Astrocyte of the spinal cord (primary cell): ENCODE measurements around the gene CACNA1I.

Experiments used
- DNase-seq: peaks from one replicate; pipeline ENCODE4 v3.0.0; 2011; ENCODE audit warnings: low read depth, low spot score
- H3K4me3 ChIP-seq: 2 replicates; pipeline ENCODE4 v1.5.1; 2011; ENCODE audit warnings: low read depth, mild to moderate bottlenecking, low read length, moderate library complexity
- in situ Hi-C: cut with HindIII; loops from 2 replicates; pipeline ENCODE4 v1.10.0; 2017; ENCODE audit warnings: low sequenced_read_pairs
- TF ChIP-seq, protein P1 (sequence below): IDR thresholded peaks from 2 replicates; pipeline ENCODE4 v1.5.1; 2012; ENCODE audit warnings: low read depth, mild to moderate bottlenecking, low read length, inconsistent platforms

The CACNA1I gene

GRCh38 chr22:39712751-39713525 is 142.4 kb downstream of the CACNA1I start:
- TF ChIP-seq, protein P1, sequence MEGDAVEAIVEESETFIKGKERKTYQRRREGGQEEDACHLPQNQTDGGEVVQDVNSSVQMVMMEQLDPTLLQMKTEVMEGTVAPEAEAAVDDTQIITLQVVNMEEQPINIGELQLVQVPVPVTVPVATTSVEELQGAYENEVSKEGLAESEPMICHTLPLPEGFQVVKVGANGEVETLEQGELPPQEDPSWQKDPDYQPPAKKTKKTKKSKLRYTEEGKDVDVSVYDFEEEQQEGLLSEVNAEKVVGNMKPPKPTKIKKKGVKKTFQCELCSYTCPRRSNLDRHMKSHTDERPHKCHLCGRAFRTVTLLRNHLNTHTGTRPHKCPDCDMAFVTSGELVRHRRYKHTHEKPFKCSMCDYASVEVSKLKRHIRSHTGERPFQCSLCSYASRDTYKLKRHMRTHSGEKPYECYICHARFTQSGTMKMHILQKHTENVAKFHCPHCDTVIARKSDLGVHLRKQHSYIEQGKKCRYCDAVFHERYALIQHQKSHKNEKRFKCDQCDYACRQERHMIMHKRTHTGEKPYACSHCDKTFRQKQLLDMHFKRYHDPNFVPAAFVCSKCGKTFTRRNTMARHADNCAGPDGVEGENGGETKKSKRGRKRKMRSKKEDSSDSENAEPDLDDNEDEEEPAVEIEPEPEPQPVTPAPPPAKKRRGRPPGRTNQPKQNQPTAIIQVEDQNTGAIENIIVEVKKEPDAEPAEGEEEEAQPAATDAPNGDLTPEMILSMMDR: no peak
- in situ Hi-C loops: no loop called here
- no peak overlapping the region for H3K4me3 ChIP-seq
- no peak for DNase-seq

GRCh38 chr22:39713799-39714290 is 143.3 kb downstream of the CACNA1I start:
- DNase-seq: no peak
- TF ChIP-seq, protein P1: no peak
- H3K4me3 ChIP-seq: no peak overlapping the region
- in situ Hi-C loops: no loop called here

DNA sequence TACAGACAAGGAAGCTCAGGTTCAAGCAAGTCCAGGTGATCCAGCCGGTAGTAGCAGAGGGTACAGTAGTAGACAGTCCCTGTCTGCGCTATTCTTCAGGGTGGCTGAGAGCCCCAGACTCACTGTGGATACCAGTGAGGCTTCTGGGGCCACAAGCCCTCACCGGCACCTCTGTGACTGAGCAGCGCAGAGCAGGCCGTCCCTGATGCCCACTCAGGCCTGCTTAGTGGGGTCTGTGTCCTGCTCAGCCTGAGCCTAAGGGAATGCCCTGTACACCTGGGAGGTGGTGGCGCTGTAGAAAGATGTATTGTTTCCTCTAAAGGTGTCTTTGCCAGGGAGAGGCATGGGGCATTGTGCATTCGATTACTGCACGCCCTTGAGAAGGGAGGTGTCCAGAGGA is 143.8 kb downstream of the CACNA1I start:
- in situ Hi-C loops: no loop called here
- DNase-seq: no peak
- H3K4me3 ChIP-seq: no peak overlapping the region

GRCh38 chr22:39715778-39716495 is 145.4 kb downstream of the CACNA1I start:
- DNase-seq: no peak
- TF ChIP-seq, protein P1: no peak
- H3K4me3 ChIP-seq: no peak overlapping the region
- in situ Hi-C loops: no loop called here

More for the DNA sequence above, 143.8 kb downstream of the CACNA1I start:
- TF ChIP-seq, protein P1: no peak

- TF ChIP-seq, protein P1: no peak
- in situ Hi-C loops: no loop called here
- no peak for DNase-seq
- no peak overlapping the region for H3K4me3 ChIP-seq
Observed at GRCh38 chr22:39716534-39716933, 146.0 kb downstream of the CACNA1I start.

DNA sequence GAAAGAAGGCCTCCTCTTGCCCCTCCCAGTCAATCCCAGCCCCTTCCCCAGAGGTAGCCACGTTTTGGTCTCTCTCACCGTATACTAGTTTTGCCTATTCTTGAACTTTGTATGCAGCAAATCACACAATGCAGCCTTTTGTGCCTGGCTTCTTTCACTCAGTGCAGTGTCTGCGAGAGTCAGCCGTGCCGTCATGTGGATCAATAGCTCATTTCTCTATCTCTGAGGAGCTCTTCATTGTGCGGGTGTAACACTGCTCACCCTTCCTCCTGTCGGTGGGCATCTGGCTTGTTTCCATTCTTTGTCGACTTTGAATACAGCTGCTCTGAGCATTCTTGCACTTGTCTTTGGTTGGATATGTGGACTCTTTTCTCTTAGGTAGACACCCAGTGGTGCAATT is 146.5 kb downstream of the CACNA1I start:
- TF ChIP-seq, protein P1: no peak
- in situ Hi-C loops: no loop called here
- no peak overlapping the region for H3K4me3 ChIP-seq
- no peak for DNase-seq
